NCI-H2081 (cell line): ENCODE measurements around the gene PCDHGA4.
A peak's percentile ranks its signal among the peaks of the same experiment; 100 is the strongest.
"Not testable (repeated sequence)": the region's sequence is repeated elsewhere in the genome, so short reads cannot be mapped to it uniquely, and the experiment has no call there.

Experiments
- DNase-seq, 2 experiments: peaks; one replicate each; lab custom pipeline; 2025; lab: John Stamatoyannopoulos, UW

The PCDHGA4 gene

GRCh38 chr5:141349917-141350619, 4.8 kb upstream of the PCDHGA4 start, which contains the start of gene PCDHGB1:
TSS of gene PCDHGB1 (plus strand) at chr5:141350099. CDS start at chr5:141350261, 162 bp downstream.
- peak; percentile 83 to 87 for DNase-seq

GRCh38 chr5:141351591-141351990, 3.2 kb upstream of the PCDHGA4 start:
- no peak for DNase-seq

- DNase-seq: no peak
Measured at GRCh38 chr5:141355641-141356040, 820 bp downstream of the PCDHGA4 start.

- DNase-seq: no peak
Measured at GRCh38 chr5:141356133-141356532, 1.3 kb downstream of the PCDHGA4 start.

- no peak for DNase-seq
Measured at GRCh38 chr5:141356950-141357349, 2.1 kb downstream of the PCDHGA4 start.

- DNase-seq: no peak
Measured at GRCh38 chr5:141359790-141360426, 5.1 kb downstream of the PCDHGA4 start, which contains the start of gene PCDHGB2. TSS of gene PCDHGB2 (plus strand) at chr5:141359994. CDS start at chr5:141360136, 142 bp downstream.

GRCh38 chr5:141360685-141361084, 5.9 kb downstream of the PCDHGA4 start:
- DNase-seq: no peak

GRCh38 chr5:141362719-141363118, 7.9 kb downstream of the PCDHGA4 start:
- no peak for DNase-seq

GRCh38 chr5:141363952-141364660, 9.3 kb downstream of the PCDHGA4 start, which contains the start of gene PCDHGA5:
TSS of gene PCDHGA5 (plus strand) at chr5:141364162. CDS start at chr5:141364331, 169 bp downstream.
- no peak for DNase-seq

- no peak for DNase-seq
Measured at GRCh38 chr5:141366016-141366896, 11.4 kb downstream of the PCDHGA4 start.

GRCh38 chr5:141369994-141370848, 15.4 kb downstream of the PCDHGA4 start, which contains the start of gene PCDHGB3:
TSS of gene PCDHGB3 (plus strand) at chr5:141370242. CDS start at chr5:141370395, 153 bp downstream.
- no peak for DNase-seq

- DNase-seq: no peak
Measured at GRCh38 chr5:141371572-141372475, 17.0 kb downstream of the PCDHGA4 start.

GRCh38 chr5:141373673-141374317, 19.0 kb downstream of the PCDHGA4 start, which contains the start of gene PCDHGA6:
TSS of gene PCDHGA6 (plus strand) at chr5:141373891. CDS start at chr5:141374084, 193 bp downstream.
- DNase-seq: no peak

GRCh38 chr5:141374627-141375026, 19.8 kb downstream of the PCDHGA4 start:
- DNase-seq: no peak

- DNase-seq: not testable (repeated sequence)
Measured at GRCh38 chr5:141375444-141376155, 20.8 kb downstream of the PCDHGA4 start.

GRCh38 chr5:141382469-141383294, 27.9 kb downstream of the PCDHGA4 start, which contains the start of gene PCDHGA7:
TSS of gene PCDHGA7 (plus strand) at chr5:141382742. CDS start at chr5:141382900, 158 bp downstream.
- no peak for DNase-seq

GRCh38 chr5:141383345-141383744, 28.5 kb downstream of the PCDHGA4 start:
- DNase-seq: no peak
